Esophagus muscularis mucosa (tissue), 4 donors: ENCODE results near the gene DHRS9. TPM values are rescaled to one million over a fixed set of nuclear protein-coding genes. Genes with fewer than 3 reads are reported as not detected.
A peak's percentile ranks its signal among the peaks of the same experiment; 100 is the strongest.

ENCODE experiments used
- DNase-seq: peaks from one replicate; pipeline ENCODE4 v3.0.0-alpha.2; 2017; ENCODE audit errors: extremely low spot score
- H3K27ac ChIP-seq, 4 donors: fragments of 200-600 bp; sonication (generic); replicated peaks in 1 of 4; 1 replicate in 3 of 4; 2 replicates in 1 of 4; pipeline ENCODE4 v1.5.1; 2016 to 2019; ENCODE audit warnings: mild to moderate bottlenecking in 1 of 4
- H3K27me3 ChIP-seq, 4 donors: fragments of 200-600 bp; sonication (generic); one replicate each; pipeline versions ENCODE4 v1.5.1 to v1.6.0; 2016 to 2019
- H3K36me3 ChIP-seq, 4 donors: fragments of 200-600 bp; sonication (generic); one replicate each; pipeline ENCODE4 v1.5.1; 2016 to 2019
- H3K4me1 ChIP-seq, 4 donors: fragments of 200-600 bp; sonication (generic); one replicate each; pipeline ENCODE4 v1.5.1; 2016 to 2019
- H3K4me3 ChIP-seq, 4 donors: fragments of 200-600 bp; sonication (generic); 1 replicate in 2 of 4; 2 replicates in 2 of 4; pipeline ENCODE4 v1.5.1; 2016 to 2019; ENCODE audit warnings: mild to moderate bottlenecking in 4 of 4, moderate library complexity in 1 of 4
- H3K9me3 ChIP-seq, 4 donors: fragments of 200-600 bp; sonication (generic); 1 replicate in 3 of 4; 2 replicates in 1 of 4; pipeline ENCODE4 v1.5.1; 2016 to 2019
- EP300 ChIP-seq: sonication (generic); formaldehyde crosslinking; IDR thresholded peaks from one replicate; pipeline ENCODE4 v1.6.1; 2017; ENCODE audit warnings: antibody characterized with exemption
- POLR2A ChIP-seq: fragments of 450-650 bp; IDR thresholded peaks from one replicate; pipeline ENCODE4 v1.6.1; 2017; ENCODE audit warnings: antibody characterized with exemption, moderate library complexity, mild to moderate bottlenecking, low read depth
- POLR2AphosphoS5 ChIP-seq, 2 donors: sonication (generic); formaldehyde crosslinking; IDR thresholded peaks; one replicate each; pipeline ENCODE4 v1.6.1; 2017; ENCODE audit warnings: antibody characterized with exemption in 2 of 2
- WGBS: methylation state at CpG from one replicate; pipeline ENCODE4 v1.1.5; 2018; 5-methylcytosine and 5-hydroxymethylcytosine counted together
- intact Hi-C: fragments of 100-400 bp; cut with DNase I; formaldehyde crosslinking; loops from one replicate; pipeline ENCODE4 v1.15.1; 2023
- total RNA-seq, 4 donors: library from RNA; depleted of rRNA; stranded (reverse); fragments of >200 nt; gene quantifications; one replicate each; pipeline versions ENCODE4 v1.1.0 to v1.2.1, GENCODE V29; 2016
- TF ChIP-seq, protein P1 (sequence below), 3 experiments: fragments of 200-600 bp in 2 of 3; fragments of 450-650 bp in 1 of 3; sonication (generic) in 2 of 3; IDR thresholded peaks; one replicate each; pipeline ENCODE4 v1.5.1; 2017 to 2019; ENCODE audit warnings: antibody characterized with exemption in 3 of 3, mild to moderate bottlenecking in 2 of 3, moderate library complexity in 1 of 3

The DHRS9 gene
- total RNA-seq, 4 donors from 2014 or later = 0.75 to 0.99 (median 0.83) TPM; not detected in 1

DNA sequence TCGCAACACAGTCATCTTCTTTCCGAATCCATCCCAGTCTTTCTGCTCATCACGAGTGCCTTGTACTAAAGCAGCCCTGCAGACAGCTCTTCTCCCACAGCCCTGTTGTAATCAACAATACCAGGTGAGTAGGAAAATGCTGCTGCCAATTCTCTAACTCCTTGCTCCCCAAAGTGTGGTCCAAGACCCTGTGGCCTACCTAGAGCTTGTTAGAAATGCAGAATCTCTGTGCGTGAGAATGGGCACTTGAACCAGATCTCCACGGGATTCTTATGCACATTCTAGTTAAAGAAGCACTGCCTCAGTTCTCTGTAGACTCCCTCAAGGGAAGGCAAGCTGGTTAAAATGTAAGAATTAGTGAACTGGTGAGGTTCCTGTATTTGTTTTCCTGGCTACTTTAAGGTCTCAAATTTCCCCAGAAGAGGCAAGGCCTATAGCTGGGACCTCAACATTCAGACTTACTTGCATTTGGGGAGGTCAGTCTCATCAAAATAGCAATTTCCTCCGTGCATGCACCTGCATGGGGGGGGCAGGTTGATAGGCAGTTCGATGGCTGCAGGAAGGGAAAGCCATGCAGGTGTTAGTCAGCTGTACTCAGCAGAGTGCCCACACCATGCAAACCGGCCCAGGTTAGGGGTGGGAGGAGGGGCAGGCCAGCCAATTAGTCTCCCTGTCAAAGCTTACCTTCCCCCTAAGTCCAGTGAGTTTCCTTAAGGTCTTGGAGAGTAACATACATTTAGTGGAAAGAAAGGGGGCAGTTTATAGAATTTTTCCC, 70.8 kb downstream of the DHRS9 start:
- Histone ChIP-seq H3K4me1 (no peaks in the 10 kb centered on the region), H3K27me3 (no peaks in the 10 kb centered on the region), H3K4me3 (no peak overlapping the region), H3K27ac (no peak overlapping the region), H3K36me3 (no peaks in the 10 kb centered on the region), H3K9me3 (no peaks in the 10 kb centered on the region)
- 82% methylated on average over 6 of the region's 8 CpGs for WGBS
- DNase-seq = peak; percentile 89
- TF ChIP-seq POLR2AphosphoS5 (IDR thresholded peaks at IDR 0.05) (no peak), EP300 (no peak), POLR2A (no peak)
- TF ChIP-seq, protein P1, sequence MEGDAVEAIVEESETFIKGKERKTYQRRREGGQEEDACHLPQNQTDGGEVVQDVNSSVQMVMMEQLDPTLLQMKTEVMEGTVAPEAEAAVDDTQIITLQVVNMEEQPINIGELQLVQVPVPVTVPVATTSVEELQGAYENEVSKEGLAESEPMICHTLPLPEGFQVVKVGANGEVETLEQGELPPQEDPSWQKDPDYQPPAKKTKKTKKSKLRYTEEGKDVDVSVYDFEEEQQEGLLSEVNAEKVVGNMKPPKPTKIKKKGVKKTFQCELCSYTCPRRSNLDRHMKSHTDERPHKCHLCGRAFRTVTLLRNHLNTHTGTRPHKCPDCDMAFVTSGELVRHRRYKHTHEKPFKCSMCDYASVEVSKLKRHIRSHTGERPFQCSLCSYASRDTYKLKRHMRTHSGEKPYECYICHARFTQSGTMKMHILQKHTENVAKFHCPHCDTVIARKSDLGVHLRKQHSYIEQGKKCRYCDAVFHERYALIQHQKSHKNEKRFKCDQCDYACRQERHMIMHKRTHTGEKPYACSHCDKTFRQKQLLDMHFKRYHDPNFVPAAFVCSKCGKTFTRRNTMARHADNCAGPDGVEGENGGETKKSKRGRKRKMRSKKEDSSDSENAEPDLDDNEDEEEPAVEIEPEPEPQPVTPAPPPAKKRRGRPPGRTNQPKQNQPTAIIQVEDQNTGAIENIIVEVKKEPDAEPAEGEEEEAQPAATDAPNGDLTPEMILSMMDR (IDR thresholded peaks at IDR 0.05) = no peak
- intact Hi-C loops = no loop called here

DNA sequence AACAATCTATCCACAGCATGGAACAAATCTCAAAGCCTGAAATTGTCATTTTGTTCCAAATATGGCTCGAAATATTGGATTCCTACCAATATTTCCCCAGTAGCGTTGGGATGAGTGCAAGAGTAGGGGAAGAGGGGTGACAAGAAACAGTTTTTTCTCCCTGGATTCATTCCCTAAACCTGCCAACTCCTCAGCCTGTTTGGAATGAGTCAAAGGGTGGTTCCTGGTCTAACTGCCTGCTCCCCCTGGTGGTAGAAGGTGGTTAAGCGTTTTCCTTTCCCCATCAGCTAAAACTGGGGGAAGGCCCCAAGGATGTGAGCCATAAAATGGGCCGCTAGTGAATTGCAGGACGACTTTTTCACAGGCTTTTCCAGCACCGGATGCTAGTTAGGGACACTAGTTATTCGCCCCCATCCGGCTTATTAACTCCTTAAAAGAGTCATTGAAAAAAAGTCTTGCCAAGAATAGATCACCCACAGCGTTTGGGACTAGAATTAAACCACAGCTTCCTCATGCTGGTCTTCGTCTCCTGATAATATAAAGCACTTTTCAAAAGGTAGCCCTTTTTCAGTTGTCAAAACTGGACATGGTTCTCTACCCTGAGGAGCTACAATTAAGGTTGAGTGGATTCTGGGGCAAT, 72.5 kb downstream of the DHRS9 start:
- no peaks in the 10 kb centered on the region for H3K9me3 ChIP-seq
- TF ChIP-seq EP300 = no peak
- TF ChIP-seq POLR2A = no peak
- TF ChIP-seq, protein P1 (IDR thresholded peaks at IDR 0.05) = peak; percentile 49 to 75 (median 50)
- no peak for TF ChIP-seq POLR2AphosphoS5 (IDR thresholded peaks at IDR 0.05)
- WGBS = 49% methylated on average over 10 of the region's 10 CpGs
- peak; percentile 90 for DNase-seq
- no peaks in the 10 kb centered on the region for H3K27me3 ChIP-seq
- no peaks in the 10 kb centered on the region for H3K4me1 ChIP-seq
- H3K4me3 ChIP-seq = no peak overlapping the region
- intact Hi-C loops = no loop called here
- no peaks in the 10 kb centered on the region for H3K36me3 ChIP-seq
- H3K27ac ChIP-seq = no peak overlapping the region

DNA sequence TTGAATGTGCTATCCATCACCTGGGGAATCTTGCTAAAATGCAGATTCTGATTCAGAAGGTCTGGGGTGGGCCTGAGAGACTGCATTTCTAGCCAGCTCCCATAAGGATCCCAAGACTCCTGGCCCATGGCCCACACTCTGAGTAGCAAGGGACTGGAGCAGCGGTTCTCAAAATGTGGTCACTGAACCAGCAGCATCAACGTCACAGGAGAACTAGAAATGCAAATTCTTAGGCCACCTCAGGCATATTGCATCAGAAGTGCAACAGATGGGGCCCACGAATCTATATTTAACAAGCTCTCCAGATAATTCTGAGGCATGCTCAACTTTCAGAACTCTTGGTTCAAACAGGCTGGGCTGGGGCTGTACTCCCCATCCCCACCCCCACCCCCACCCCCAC, 74.6 kb downstream of the DHRS9 start:
- TF ChIP-seq EP300 (no peak), POLR2AphosphoS5 (IDR thresholded peaks at IDR 0.05) (no peak), POLR2A (no peak)
- TF ChIP-seq, protein P1 (IDR thresholded peaks at IDR 0.05) = no peak
- no peaks in the 10 kb centered on the region for H3K27me3 ChIP-seq
- peak; percentile 50 for DNase-seq
- 79% methylated on average over 3 of the region's 3 CpGs for WGBS
- H3K9me3 ChIP-seq = no peaks in the 10 kb centered on the region
- H3K36me3 ChIP-seq = no peaks in the 10 kb centered on the region
- intact Hi-C loops = no loop called here
- no peaks in the 10 kb centered on the region for H3K4me1 ChIP-seq
- H3K4me3 ChIP-seq = no peak overlapping the region
- no peak overlapping the region for H3K27ac ChIP-seq

Other genes with a start within 250 kb of the DHRS9 start
- gene SPC25, start 179.1 kb upstream of the DHRS9 start, total RNA-seq = under 1 TPM in 1 of 4 donors, not detected in 3; 0.23 TPM
- gene G6PC2, start 168.3 kb upstream of the DHRS9 start, total RNA-seq = not detected
- under 1 TPM in 1 of 4 donors, not detected in 3; 0.06 TPM for gene ABCB11, start 38.2 kb upstream of the DHRS9 start, total RNA-seq